GM23338 (cell line): ENCODE data around the gene NHLH1. TPM values are rescaled to one million over a fixed set of nuclear protein-coding genes. Genes with fewer than 3 reads are reported as not detected.

ENCODE experiments used
- ETS1 ChIP-seq: IDR thresholded peaks from 2 replicates; pipeline ENCODE4 v1.6.1; 2016; ENCODE audit warnings: antibody characterized with exemption
- EZH2phosphoT487 ChIP-seq: fragments of 200-600 bp; sonication (generic); IDR thresholded peaks from one replicate; pipeline ENCODE4 v1.8.1; 2018; ENCODE audit warnings: antibody characterized with exemption; ENCODE audit not compliant: unreplicated experiment
- JUNB ChIP-seq: IDR thresholded peaks from one replicate; pipeline ENCODE4 v1.6.1; 2016; ENCODE audit warnings: antibody characterized with exemption; ENCODE audit not compliant: unreplicated experiment
- NANOG ChIP-seq: IDR thresholded peaks from 2 replicates; pipeline ENCODE4 v1.6.1; 2016; ENCODE audit warnings: antibody characterized with exemption, borderline replicate concordance
- POLR2AphosphoS5 ChIP-seq: IDR thresholded peaks from 2 replicates; pipeline ENCODE4 v1.6.1; 2016; ENCODE audit warnings: antibody characterized with exemption, low read depth
- REST ChIP-seq: IDR thresholded peaks from one replicate; pipeline ENCODE4 v1.6.1; 2018; ENCODE audit warnings: antibody characterized with exemption; ENCODE audit not compliant: unreplicated experiment
- STAT1 ChIP-seq: IDR thresholded peaks from one replicate; pipeline ENCODE4 v1.6.1; 2016; ENCODE audit warnings: antibody characterized with exemption; ENCODE audit not compliant: unreplicated experiment
- ZNF114 ChIP-seq: fragments of 250-450 bp; sonication (Bioruptor Pico); IDR thresholded peaks from 2 replicates; pipeline ENCODE4 v1.5.0; 2020; ENCODE audit warnings: mild to moderate bottlenecking, moderate library complexity
- ZNF331 ChIP-seq: fragments of 250-450 bp; sonication (Bioruptor Pico); IDR thresholded peaks from 2 replicates; pipeline ENCODE4 v1.5.0; 2020; ENCODE audit warnings: low read depth, mild to moderate bottlenecking, moderate library complexity
- ZNF462 ChIP-seq: fragments of 250-450 bp; sonication (Bioruptor Pico); IDR thresholded peaks from 2 replicates; pipeline ENCODE4 v1.5.0; 2020; ENCODE audit warnings: mild to moderate bottlenecking, moderate library complexity
- polyA plus RNA-seq: library from polyadenylated mRNA; unstranded; fragments of >200 nt; fragmentation: Nextera tagmentation; extraction: Ambion mirVana; gene quantifications from 2 replicates; pipeline ENCODE4 v1.2.1, GENCODE V29; 2016
- total RNA-seq: library from RNA; depleted of rRNA; stranded (reverse); fragments of >200 nt; shearing (Covaris generic); gene quantifications from 2 replicates; pipeline ENCODE4 v1.2.3, GENCODE V29; 2014

NHLH1 gene
- total and polyA plus RNA-seq, 2 experiments from 2014 or later, result 0.69 to 0.89 TPM

- TF ChIP-seq ZNF462 (CRISPR knock-in tag), result no peak
- no peak for TF ChIP-seq NANOG
- TF ChIP-seq STAT1, result no peak
- TF ChIP-seq ZNF114 (CRISPR knock-in tag), result no peak
- no peak for TF ChIP-seq ETS1
- TF ChIP-seq POLR2AphosphoS5, result no peak
- TF ChIP-seq EZH2phosphoT487, result no peak
- no peak for TF ChIP-seq JUNB
- no peak for TF ChIP-seq REST
- no peak for TF ChIP-seq ZNF331 (CRISPR knock-in tag)
These were observed 34.6 kb downstream of the NHLH1 start (continued) for GRCh38 chr1:160401487-160401805.
